GM18861 (cell line): ENCODE data around the gene PPP6R1.
"Not testable (repeated sequence)": the region's sequence is repeated elsewhere in the genome, so short reads cannot be mapped to it uniquely, and the experiment has no call there.

Experiments used
- ATAC-seq: cut with Tn5 transposase; IDR thresholded peaks from one replicate; pipeline ENCODE4 v1.9.1; 2021; ENCODE audit not compliant: unreplicated experiment

The PPP6R1 gene

GRCh38 chr19:55225415-55225958, 33.3 kb downstream of the PPP6R1 start:
- ATAC-seq: no peak

GRCh38 chr19:55224679-55225414, 34.0 kb downstream of the PPP6R1 start:
- not testable (repeated sequence) for ATAC-seq

GRCh38 chr19:55224038-55224665, 34.7 kb downstream of the PPP6R1 start:
- ATAC-seq: no peak

- ATAC-seq: no peak
Observed at GRCh38 chr19:55223291-55224037, 35.4 kb downstream of the PPP6R1 start.

- ATAC-seq: no peak
Observed at GRCh38 chr19:55220525-55220924, 38.3 kb downstream of the PPP6R1 start.

GRCh38 chr19:55216461-55217198, 42.2 kb downstream of the PPP6R1 start:
- no peak for ATAC-seq

- no peak for ATAC-seq
Observed at GRCh38 chr19:55213547-55213946, 45.3 kb downstream of the PPP6R1 start.

- ATAC-seq: no peak
Observed at GRCh38 chr19:55212447-55212846, 46.4 kb downstream of the PPP6R1 start.

- no peak for ATAC-seq
Observed at GRCh38 chr19:55209693-55210472, 48.9 kb downstream of the PPP6R1 start.

- no peak for ATAC-seq
Observed at GRCh38 chr19:55208880-55209692, 49.7 kb downstream of the PPP6R1 start, which contains the start of gene PTPRH. TSS of gene PTPRH (minus strand) at chr19:55209501. CDS start at chr19:55209433, 68 bp downstream.

- ATAC-seq: no peak
Observed at GRCh38 chr19:55206664-55207500, 51.9 kb downstream of the PPP6R1 start.

- not testable (repeated sequence) for ATAC-seq
Observed at GRCh38 chr19:55202199-55202598, 56.6 kb downstream of the PPP6R1 start.

GRCh38 chr19:55199620-55200204, 59.1 kb downstream of the PPP6R1 start:
- no peak for ATAC-seq

GRCh38 chr19:55198651-55199050, 60.2 kb downstream of the PPP6R1 start:
- ATAC-seq: no peak

- no peak for ATAC-seq
Observed at GRCh38 chr19:55197528-55197927, 61.3 kb downstream of the PPP6R1 start.

- ATAC-seq: no peak
Observed at GRCh38 chr19:55196803-55197202, 62.0 kb downstream of the PPP6R1 start.

GRCh38 chr19:55193481-55193880, 65.3 kb downstream of the PPP6R1 start:
- ATAC-seq: no peak

- ATAC-seq: no peak
Observed at GRCh38 chr19:55189403-55189835, 69.4 kb downstream of the PPP6R1 start.
